SK-N-SH treated with all-trans-retinoic acid at 6 μM for 48 hours (cell line): Measurements from ENCODE around the gene GRK3.
"Not testable (repeated sequence)": the region's sequence is repeated elsewhere in the genome, so short reads cannot be mapped to it uniquely, and the experiment has no call there.

Source experiments
- ARNTL ChIP-seq: fragments of 450-650 bp; formaldehyde crosslinking; IDR thresholded peaks from 2 replicates; pipeline ENCODE4 v1.5.0; 2020; ENCODE audit warnings: low read depth, mild to moderate bottlenecking, moderate library complexity, borderline replicate concordance
- BACH2 ChIP-seq: fragments of 250-450 bp; sonication (Bioruptor Pico); IDR thresholded peaks from 2 replicates; pipeline ENCODE4 v1.9.0; 2021; ENCODE audit warnings: mild to moderate bottlenecking, borderline replicate concordance
- TOX ChIP-seq: fragments of 250-450 bp; sonication (Bioruptor Pico); IDR thresholded peaks from 2 replicates; pipeline ENCODE4 v1.8.0; 2021; ENCODE audit warnings: mild to moderate bottlenecking, moderate library complexity, borderline replicate concordance
- ZFP3 ChIP-seq: fragments of 250-450 bp; sonication (Bioruptor Pico); IDR thresholded peaks from 2 replicates; pipeline ENCODE4 v1.5.0; 2020; ENCODE audit warnings: mild to moderate bottlenecking, moderate library complexity
- ZFP30 ChIP-seq: fragments of 450-650 bp; formaldehyde crosslinking; IDR thresholded peaks from 2 replicates; pipeline ENCODE4 v1.5.0; 2022; ENCODE audit warnings: mild to moderate bottlenecking, moderate library complexity
- TF ChIP-seq, protein P1 (sequence below): fragments of 250-450 bp; sonication (Bioruptor Pico); IDR thresholded peaks from 2 replicates; pipeline ENCODE4 v1.8.0; 2020; ENCODE audit warnings: mild to moderate bottlenecking, moderate library complexity, borderline replicate concordance
- TF ChIP-seq, protein P2 (sequence below): fragments of 250-450 bp; sonication (Bioruptor Pico); IDR thresholded peaks from 2 replicates; pipeline ENCODE4 v1.5.1; 2021; ENCODE audit warnings: mild to moderate bottlenecking, moderate library complexity
- TF ChIP-seq, protein P3 (sequence below): fragments of 250-450 bp; sonication (Bioruptor Pico); IDR thresholded peaks from 2 replicates; pipeline ENCODE4 v1.5.0; 2020; ENCODE audit warnings: mild to moderate bottlenecking, moderate library complexity
- TF ChIP-seq, protein P4 (sequence below): fragments of 250-450 bp; sonication (Bioruptor Pico); IDR thresholded peaks from 2 replicates; pipeline ENCODE4 v1.8.0; 2021; ENCODE audit warnings: low read depth, mild to moderate bottlenecking, moderate library complexity, borderline replicate concordance

DNA sequence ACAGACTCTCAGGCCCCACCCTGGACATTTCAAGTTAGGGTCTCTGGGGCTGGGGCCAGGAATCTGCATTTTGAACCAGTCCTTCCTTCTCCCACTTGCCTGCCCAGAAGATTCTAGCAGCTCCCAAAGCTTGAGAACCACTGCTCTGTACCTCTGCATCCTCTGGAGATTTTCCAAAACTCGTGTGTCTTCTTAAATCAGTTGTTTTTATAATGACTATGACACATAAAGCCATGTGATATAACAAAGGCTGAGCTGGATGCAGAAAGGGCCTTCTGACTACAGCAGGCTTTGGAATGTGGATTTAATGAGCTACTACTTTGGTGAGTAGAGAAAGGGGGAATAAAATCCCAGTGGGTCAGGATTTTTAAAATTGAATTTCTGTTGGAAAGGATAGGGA lies 37.5 kb upstream of the GRK3 start:
- TF ChIP-seq, protein P1, sequence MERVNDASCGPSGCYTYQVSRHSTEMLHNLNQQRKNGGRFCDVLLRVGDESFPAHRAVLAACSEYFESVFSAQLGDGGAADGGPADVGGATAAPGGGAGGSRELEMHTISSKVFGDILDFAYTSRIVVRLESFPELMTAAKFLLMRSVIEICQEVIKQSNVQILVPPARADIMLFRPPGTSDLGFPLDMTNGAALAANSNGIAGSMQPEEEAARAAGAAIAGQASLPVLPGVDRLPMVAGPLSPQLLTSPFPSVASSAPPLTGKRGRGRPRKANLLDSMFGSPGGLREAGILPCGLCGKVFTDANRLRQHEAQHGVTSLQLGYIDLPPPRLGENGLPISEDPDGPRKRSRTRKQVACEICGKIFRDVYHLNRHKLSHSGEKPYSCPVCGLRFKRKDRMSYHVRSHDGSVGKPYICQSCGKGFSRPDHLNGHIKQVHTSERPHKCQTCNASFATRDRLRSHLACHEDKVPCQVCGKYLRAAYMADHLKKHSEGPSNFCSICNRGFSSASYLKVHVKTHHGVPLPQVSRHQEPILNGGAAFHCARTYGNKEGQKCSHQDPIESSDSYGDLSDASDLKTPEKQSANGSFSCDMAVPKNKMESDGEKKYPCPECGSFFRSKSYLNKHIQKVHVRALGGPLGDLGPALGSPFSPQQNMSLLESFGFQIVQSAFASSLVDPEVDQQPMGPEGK (CRISPR knock-in tag), result not testable (repeated sequence)
- TF ChIP-seq, protein P2, sequence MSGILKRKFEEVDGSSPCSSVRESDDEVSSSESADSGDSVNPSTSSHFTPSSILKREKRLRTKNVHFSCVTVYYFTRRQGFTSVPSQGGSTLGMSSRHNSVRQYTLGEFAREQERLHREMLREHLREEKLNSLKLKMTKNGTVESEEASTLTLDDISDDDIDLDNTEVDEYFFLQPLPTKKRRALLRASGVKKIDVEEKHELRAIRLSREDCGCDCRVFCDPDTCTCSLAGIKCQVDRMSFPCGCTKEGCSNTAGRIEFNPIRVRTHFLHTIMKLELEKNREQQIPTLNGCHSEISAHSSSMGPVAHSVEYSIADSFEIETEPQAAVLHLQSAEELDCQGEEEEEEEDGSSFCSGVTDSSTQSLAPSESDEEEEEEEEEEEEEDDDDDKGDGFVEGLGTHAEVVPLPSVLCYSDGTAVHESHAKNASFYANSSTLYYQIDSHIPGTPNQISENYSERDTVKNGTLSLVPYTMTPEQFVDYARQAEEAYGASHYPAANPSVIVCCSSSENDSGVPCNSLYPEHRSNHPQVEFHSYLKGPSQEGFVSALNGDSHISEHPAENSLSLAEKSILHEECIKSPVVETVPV (CRISPR knock-in tag), result not testable (repeated sequence)
- TF ChIP-seq, protein P3, sequence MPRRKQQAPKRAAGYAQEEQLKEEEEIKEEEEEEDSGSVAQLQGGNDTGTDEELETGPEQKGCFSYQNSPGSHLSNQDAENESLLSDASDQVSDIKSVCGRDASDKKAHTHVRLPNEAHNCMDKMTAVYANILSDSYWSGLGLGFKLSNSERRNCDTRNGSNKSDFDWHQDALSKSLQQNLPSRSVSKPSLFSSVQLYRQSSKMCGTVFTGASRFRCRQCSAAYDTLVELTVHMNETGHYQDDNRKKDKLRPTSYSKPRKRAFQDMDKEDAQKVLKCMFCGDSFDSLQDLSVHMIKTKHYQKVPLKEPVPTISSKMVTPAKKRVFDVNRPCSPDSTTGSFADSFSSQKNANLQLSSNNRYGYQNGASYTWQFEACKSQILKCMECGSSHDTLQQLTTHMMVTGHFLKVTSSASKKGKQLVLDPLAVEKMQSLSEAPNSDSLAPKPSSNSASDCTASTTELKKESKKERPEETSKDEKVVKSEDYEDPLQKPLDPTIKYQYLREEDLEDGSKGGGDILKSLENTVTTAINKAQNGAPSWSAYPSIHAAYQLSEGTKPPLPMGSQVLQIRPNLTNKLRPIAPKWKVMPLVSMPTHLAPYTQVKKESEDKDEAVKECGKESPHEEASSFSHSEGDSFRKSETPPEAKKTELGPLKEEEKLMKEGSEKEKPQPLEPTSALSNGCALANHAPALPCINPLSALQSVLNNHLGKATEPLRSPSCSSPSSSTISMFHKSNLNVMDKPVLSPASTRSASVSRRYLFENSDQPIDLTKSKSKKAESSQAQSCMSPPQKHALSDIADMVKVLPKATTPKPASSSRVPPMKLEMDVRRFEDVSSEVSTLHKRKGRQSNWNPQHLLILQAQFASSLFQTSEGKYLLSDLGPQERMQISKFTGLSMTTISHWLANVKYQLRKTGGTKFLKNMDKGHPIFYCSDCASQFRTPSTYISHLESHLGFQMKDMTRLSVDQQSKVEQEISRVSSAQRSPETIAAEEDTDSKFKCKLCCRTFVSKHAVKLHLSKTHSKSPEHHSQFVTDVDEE (CRISPR knock-in tag), result not testable (repeated sequence)
- not testable (repeated sequence) for TF ChIP-seq ARNTL, TOX, ZFP30, BACH2, ZFP3 (CRISPR knock-in tag)
- TF ChIP-seq, protein P4, sequence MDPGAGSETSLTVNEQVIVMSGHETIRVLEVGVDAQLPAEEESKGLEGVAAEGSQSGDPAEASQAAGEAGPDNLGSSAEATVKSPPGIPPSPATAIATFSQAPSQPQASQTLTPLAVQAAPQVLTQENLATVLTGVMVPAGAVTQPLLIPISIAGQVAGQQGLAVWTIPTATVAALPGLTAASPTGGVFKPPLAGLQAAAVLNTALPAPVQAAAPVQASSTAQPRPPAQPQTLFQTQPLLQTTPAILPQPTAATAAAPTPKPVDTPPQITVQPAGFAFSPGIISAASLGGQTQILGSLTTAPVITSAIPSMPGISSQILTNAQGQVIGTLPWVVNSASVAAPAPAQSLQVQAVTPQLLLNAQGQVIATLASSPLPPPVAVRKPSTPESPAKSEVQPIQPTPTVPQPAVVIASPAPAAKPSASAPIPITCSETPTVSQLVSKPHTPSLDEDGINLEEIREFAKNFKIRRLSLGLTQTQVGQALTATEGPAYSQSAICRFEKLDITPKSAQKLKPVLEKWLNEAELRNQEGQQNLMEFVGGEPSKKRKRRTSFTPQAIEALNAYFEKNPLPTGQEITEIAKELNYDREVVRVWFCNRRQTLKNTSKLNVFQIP, result not testable (repeated sequence)
